ENCODE measurements around the gene CCDC30. TPM values are rescaled to one million over a fixed set of nuclear protein-coding genes. Genes with fewer than 3 reads are reported as not detected.
A peak's percentile ranks its signal among the peaks of the same experiment; 100 is the strongest.

The CCDC30 gene
- total and polyA plus RNA-seq, 7 donors: 0.69 to 3.9 (median 3.3) TPM

- TF ChIP-seq POLR2A (IDR thresholded peaks at IDR 0.05) (no peak), POLR2AphosphoS5 (IDR thresholded peaks at IDR 0.05) (no peak), CTCF (IDR thresholded peaks at IDR 0.05) (no peak), EP300 (IDR thresholded peaks at IDR 0.05) (no peak)
- intact Hi-C loops (cut with DNase I): loop anchor here (10.0 kb wide), 1 partner anchor 279 kb away; no protein-coding TSS in a partner anchor
- no peak for DNase-seq
- Histone ChIP-seq H3K9me3 (no peaks in the 10 kb centered on the region), H3K27me3 (no peaks in the 10 kb centered on the region), H3K36me3 (peaks cover 0 to 4% (median 2%) of the 10 kb centered on the region in 4 donors), H3K27ac (no peak overlapping the region), H3K4me1 (peaks cover 0 to 23% (median 19%) of the 10 kb centered on the region in 4 donors), H3K4me3 (no peak overlapping the region)
- WGBS, 2 donors: 89 to 91% methylated on average over 4 of the region's 4 CpGs
Measured at GRCh38 chr1:42453386-42453785, 9.7 kb upstream of the CCDC30 start.

- Histone ChIP-seq H3K4me1 (peaks cover 0 to 24% (median 19%) of the 10 kb centered on the region in 4 donors), H3K4me3 (no peak overlapping the region), H3K9me3 (no peaks in the 10 kb centered on the region), H3K36me3 (peaks cover 0 to 14% (median 2%) of the 10 kb centered on the region in 4 donors), H3K27me3 (no peaks in the 10 kb centered on the region), H3K27ac (no peak overlapping the region)
- no peak for DNase-seq
- 98% methylated on average over 5 of the region's 5 CpGs for whole genome bisulfite sequencing, 2 donors
- intact Hi-C loops (cut with DNase I): loop anchor here (10.0 kb wide), 1 partner anchor 280 kb away; no protein-coding TSS in a partner anchor
- no peak for TF ChIP-seq EP300 (IDR thresholded peaks at IDR 0.05)
- no peak for TF ChIP-seq POLR2A (IDR thresholded peaks at IDR 0.05)
- no peak for TF ChIP-seq POLR2AphosphoS5 (IDR thresholded peaks at IDR 0.05)
- no peak for TF ChIP-seq CTCF (IDR thresholded peaks at IDR 0.05)
Measured at GRCh38 chr1:42454403-42454802, 8.7 kb upstream of the CCDC30 start.

GRCh38 chr1:42456010-42456753 is 6.9 kb upstream of the CCDC30 start, which contains the start of the genes PPCS and ZMYND12:
TSS of gene PPCS (plus strand) at chr1:42456543. CDS start at chr1:42456566, 23 bp downstream.
TSS of gene ZMYND12 (minus strand) at chr1:42456022. CDS start at chr1:42455997, 25 bp downstream.
- intact Hi-C loops (cut with DNase I): loop anchor here (1.0 to 10.0 kb wide), 4 partner anchors 37 to 281 kb away; partner anchors contain the start of genes FOXJ3 and RIMKLA
- WGBS, 2 donors: 0% methylated on average over 66 of the region's 66 CpGs

GRCh38 chr1:42456754-42457089 is 6.4 kb upstream of the CCDC30 start:
- H3K27ac ChIP-seq: peak overlapping the region; percentile 88 to 93 (median 90)
- peak; percentile 73 for DNase-seq
- no peak for TF ChIP-seq EP300 (IDR thresholded peaks at IDR 0.05)
- TF ChIP-seq POLR2AphosphoS5 (IDR thresholded peaks at IDR 0.05): no peak
- TF ChIP-seq POLR2A (IDR thresholded peaks at IDR 0.05): no peak
- no peak for TF ChIP-seq CTCF (IDR thresholded peaks at IDR 0.05)
- no peaks in the 10 kb centered on the region for H3K9me3 ChIP-seq
- H3K4me3 ChIP-seq: peak overlapping the region; percentile 80 to 99 (median 92)
- intact Hi-C loops (cut with DNase I): loop anchor here (1.0 to 10.0 kb wide), 4 partner anchors 38 to 282 kb away; partner anchors contain the start of genes FOXJ3 and RIMKLA
- H3K36me3 ChIP-seq: peaks cover 0 to 34% (median 9%) of the 10 kb centered on the region in 4 donors
- H3K27me3 ChIP-seq: no peaks in the 10 kb centered on the region
- WGBS, 2 donors: 0 to 1% methylated on average over 23 of the region's 23 CpGs
- H3K4me1 ChIP-seq: peaks cover 0 to 24% (median 19%) of the 10 kb centered on the region in 4 donors

More at GRCh38 chr1:42456010-42456753, 6.9 kb upstream of the CCDC30 start, which contains the start of the genes PPCS and ZMYND12:
- peak within 1 kb of the TSS; percentile 80 to 99 (median 92) for H3K4me3 ChIP-seq
- peak; percentile 92 for DNase-seq
- TF ChIP-seq CTCF (IDR thresholded peaks at IDR 0.05) (peak in 2 of 4 experiments; percentile 23 to 45), POLR2AphosphoS5 (IDR thresholded peaks at IDR 0.05) (peak; percentile 44 to 87 (median 65)), EP300 (IDR thresholded peaks at IDR 0.05) (no peak), POLR2A (IDR thresholded peaks at IDR 0.05) (peak; percentile 36 to 66)
- peaks cover 0 to 32% (median 9%) of the 10 kb centered on the region in 4 donors for H3K36me3 ChIP-seq
- H3K27me3 ChIP-seq: no peaks in the 10 kb centered on the region
- H3K27ac ChIP-seq: peak within 1 kb of the TSS; percentile 88 to 93 (median 90)
- H3K4me1 ChIP-seq: peaks cover 0 to 24% (median 19%) of the 10 kb centered on the region in 4 donors
- H3K9me3 ChIP-seq: no peaks in the 10 kb centered on the region

Data from sigmoid colon (tissue), 7 donors.